ENCODE measurements around the gene SHC3. TPM values are rescaled to one million over a fixed set of nuclear protein-coding genes. Genes with fewer than 3 reads are reported as not detected.

SHC3 gene
- total RNA-seq, 2 experiments from 2014 or later = not detected

GRCh38 chr9:89012294-89013042 lies 166.2 kb downstream of the SHC3 start:
- no peak overlapping the region for H3K27ac ChIP-seq (ENCODE audit: low read depth in 1 of 2, low read length in 2 of 2)
- ATAC-seq (ENCODE audit: poor library complexity) (no peak), DNase-seq (no peak)
- H3K9me3 Mint-ChIP-seq = no peaks in the 10 kb centered on the region
- no peaks in the 10 kb centered on the region for H3K9me3 ChIP-seq (ENCODE audit: control insufficient read depth in 1 of 2, insufficient read depth in 1 of 2, low read length in 2 of 2)
- intact Hi-C loops (cut with DNase I, micrococcal nuclease) = no loop called here
- H3K36me3 ChIP-seq (ENCODE audit: insufficient read depth, low read length) = no peaks in the 10 kb centered on the region
- TF ChIP-seq CTCF (IDR thresholded peaks at IDR 0.05) = no peak
- POLR2A ChIA-PET = no interaction called here
- H3K4me3 ChIP-seq (ENCODE audit: low read length) = no peak overlapping the region
- no peak overlapping the region for H3K4me3 Mint-ChIP-seq
- H3K4me1 Mint-ChIP-seq (ENCODE audit: low read depth) = no peaks in the 10 kb centered on the region
- H3K27me3 Mint-ChIP-seq = peaks cover 6% of the 10 kb centered on the region
- no peaks in the 10 kb centered on the region for H3K4me1 ChIP-seq (ENCODE audit: insufficient read depth, low read length)
- H3K27ac Mint-ChIP-seq = no peak overlapping the region
- CTCF ChIA-PET = no interaction called here
- peaks cover 0 to 3% of the 10 kb centered on the region in 2 experiments for H3K27me3 ChIP-seq (ENCODE audit: control insufficient read depth in 1 of 2, insufficient read depth in 2 of 2, low read length in 2 of 2)
- no peaks in the 10 kb centered on the region for H3K36me3 Mint-ChIP-seq (ENCODE audit: low read depth)

GRCh38 chr9:89011683-89012082 lies 166.9 kb downstream of the SHC3 start:
- H3K4me3 Mint-ChIP-seq = no peak overlapping the region
- ATAC-seq (ENCODE audit: poor library complexity) = no peak
- Histone ChIP-seq H3K36me3 (ENCODE audit: insufficient read depth, low read length) (no peaks in the 10 kb centered on the region), H3K27ac (ENCODE audit: low read depth in 1 of 2, low read length in 2 of 2) (no peak overlapping the region), H3K27me3 (ENCODE audit: control insufficient read depth in 1 of 2, insufficient read depth in 2 of 2, low read length in 2 of 2) (peaks cover 0 to 3% of the 10 kb centered on the region in 2 experiments), H3K9me3 (ENCODE audit: control insufficient read depth in 1 of 2, insufficient read depth in 1 of 2, low read length in 2 of 2) (no peaks in the 10 kb centered on the region), H3K4me1 (ENCODE audit: insufficient read depth, low read length) (no peaks in the 10 kb centered on the region), H3K4me3 (ENCODE audit: low read length) (no peak overlapping the region)
- no peak for DNase-seq
- ChIA-PET CTCF (no interaction called here), POLR2A (no interaction called here)
- H3K27me3 Mint-ChIP-seq = peaks cover 6% of the 10 kb centered on the region
- no peaks in the 10 kb centered on the region for H3K36me3 Mint-ChIP-seq (ENCODE audit: low read depth)
- no peaks in the 10 kb centered on the region for H3K4me1 Mint-ChIP-seq (ENCODE audit: low read depth)
- intact Hi-C loops (cut with DNase I, micrococcal nuclease) = no loop called here
- TF ChIP-seq CTCF (IDR thresholded peaks at IDR 0.05) = no peak
- H3K27ac Mint-ChIP-seq = no peak overlapping the region
- no peaks in the 10 kb centered on the region for H3K9me3 Mint-ChIP-seq

- ChIA-PET CTCF (no interaction called here), POLR2A (no interaction called here)
- Mint-ChIP-seq H3K36me3 (ENCODE audit: low read depth) (no peaks in the 10 kb centered on the region), H3K9me3 (no peaks in the 10 kb centered on the region), H3K27ac (no peak overlapping the region), H3K27me3 (peaks cover 9% of the 10 kb centered on the region), H3K4me1 (ENCODE audit: low read depth) (no peaks in the 10 kb centered on the region), H3K4me3 (no peak overlapping the region)
- no peak overlapping the region for H3K27ac ChIP-seq (ENCODE audit: low read depth in 1 of 2, low read length in 2 of 2)
- peaks cover 0 to 3% of the 10 kb centered on the region in 2 experiments for H3K27me3 ChIP-seq (ENCODE audit: control insufficient read depth in 1 of 2, insufficient read depth in 2 of 2, low read length in 2 of 2)
- no peaks in the 10 kb centered on the region for H3K4me1 ChIP-seq (ENCODE audit: insufficient read depth, low read length)
- H3K4me3 ChIP-seq (ENCODE audit: low read length) = no peak overlapping the region
- no peak for TF ChIP-seq CTCF (IDR thresholded peaks at IDR 0.05)
- intact Hi-C loops (cut with DNase I, micrococcal nuclease) = no loop called here
- ATAC-seq (ENCODE audit: poor library complexity) (no peak), DNase-seq (no peak)
- H3K9me3 ChIP-seq (ENCODE audit: control insufficient read depth in 1 of 2, insufficient read depth in 1 of 2, low read length in 2 of 2) = no peaks in the 10 kb centered on the region
- no peaks in the 10 kb centered on the region for H3K36me3 ChIP-seq (ENCODE audit: insufficient read depth, low read length)
These were observed 168.0 kb downstream of the SHC3 start for GRCh38 chr9:89010526-89011111.

All from CD4-positive, alpha-beta T cell (primary cell).